K562 (cell line): ENCODE data around the gene USP49. TPM values are rescaled to one million over a fixed set of nuclear protein-coding genes. Genes with fewer than 3 reads are reported as not detected.

Source experiments
- HLTF ChIP-seq: fragments of 450-650 bp; IDR thresholded peaks from 2 replicates; pipeline ENCODE4 v1.6.1; 2016
- NFIC ChIP-seq: fragments of 450-650 bp; IDR thresholded peaks from 2 replicates; pipeline ENCODE4 v1.6.1; 2017; ENCODE audit warnings: mild to moderate bottlenecking, inconsistent platforms
- NR2C1 ChIP-seq, 2 experiments: fragments of 450-650 bp; IDR thresholded peaks; 2 replicates each; pipeline ENCODE4 v1.6.1; 2017; ENCODE audit warnings: mild to moderate bottlenecking in 2 of 2, antibody characterized with exemption in 1 of 2, inconsistent platforms in 1 of 2, missing compliant biosample characterization in 1 of 2, missing genetic modification characterization in 1 of 2
- NRF1 ChIP-seq, 2 experiments: fragments of 450-650 bp; IDR thresholded peaks in 1 of 2; conservative IDR thresholded peaks in 1 of 2; 2 replicates each; pipeline ENCODE4 v1.6.1; 2014; ENCODE audit warnings: mild to moderate bottlenecking in 2 of 2
- OTX1 ChIP-seq: fragments of 450-650 bp; formaldehyde crosslinking; IDR thresholded peaks from 2 replicates; pipeline ENCODE4 v1.4.0; 2022; ENCODE audit warnings: mild to moderate bottlenecking
- PML ChIP-seq: IDR thresholded peaks from 2 replicates; pipeline ENCODE4 v1.6.1; 2012; ENCODE audit warnings: low read length, inconsistent platforms
- POLR2AphosphoS5 ChIP-seq: IDR thresholded peaks from 2 replicates; pipeline ENCODE4 v1.6.1; 2011; ENCODE audit warnings: mild to moderate bottlenecking, low read depth, low read length, moderate library complexity; ENCODE audit not compliant: control insufficient read depth, insufficient read depth
- SMC3 ChIP-seq: conservative IDR thresholded peaks from 2 replicates; pipeline ENCODE4 v1.6.1; 2011; ENCODE audit warnings: low read depth, low read length, improper control_type of control experiment; ENCODE audit not compliant: insufficient read depth
- ZNF407 ChIP-seq: fragments of 450-650 bp; IDR thresholded peaks from 2 replicates; pipeline ENCODE4 v1.6.1; 2016; ENCODE audit warnings: low read depth
- ZNF589 ChIP-seq: fragments of 200-800 bp; sonication (Bioruptor generic); IDR thresholded peaks from 2 replicates; pipeline ENCODE4 v1.6.1; 2016; ENCODE audit warnings: low read depth, missing genetic modification characterization, missing compliant biosample characterization
- polyA plus RNA-seq, 8 experiments: library from polyadenylated mRNA; depleted of rRNA in 4 of 8; stranded (reverse) in 5 of 8; unstranded in 3 of 8; fragments of >200 nt; fragmentation: Nextera tagmentation in 2 of 8; fragmentation: Illumina TruSeq in 1 of 8; extraction: Ambion mirVana in 2 of 8; extraction: Trizol in 1 of 8; gene quantifications; 2 replicates each; pipeline versions ENCODE4 v1.2.1 to v1.2.3, GENCODE V29; 2011 to 2014; ENCODE audit warnings: inconsistent platforms in 1 of 8, missing spikeins in 1 of 8
- total RNA-seq, 7 experiments: library from RNA; depleted of rRNA in 6 of 7; stranded (reverse); fragments of >200 nt in 6 of 7; fragmentation: Illumina TruSeq in 2 of 7; extraction: Trizol in 2 of 7; gene quantifications; 2 replicates each; pipeline versions ENCODE4 v1.2.1 to v1.2.3, GENCODE V29; 2011 to 2021; ENCODE audit warnings: low replicate concordance in 1 of 7
- TF ChIP-seq, protein P1 (sequence below): fragments of 250-450 bp; sonication (Bioruptor Pico); IDR thresholded peaks from 2 replicates; pipeline ENCODE4 v1.8.0; 2022; ENCODE audit warnings: inconsistent platforms, mild to moderate bottlenecking, moderate library complexity, borderline replicate concordance
- TF ChIP-seq, protein P2 (sequence below), 2 experiments: IDR thresholded peaks in 1 of 2; conservative IDR thresholded peaks in 1 of 2; 2 replicates each; pipeline ENCODE4 v1.6.1; 2016; ENCODE audit warnings: low read depth in 2 of 2, mild to moderate bottlenecking in 1 of 2, missing compliant biosample characterization in 1 of 2, missing genetic modification characterization in 1 of 2, moderate library complexity in 1 of 2

USP49 gene
- total and polyA plus RNA-seq, 9 of the 15 experiments (the other 6 are each of a cell fraction or from before 2014, with no cell fraction given) = 1.0 to 9.9 (median 6.5) TPM

- TF ChIP-seq ZNF407 (no peak), OTX1 (no peak), NFIC (0 out of 2 replicates have a peak, but pooled peaks have one; percentile 31), ZNF589 (CRISPR knock-in tag) (no peak), PML (no peak; the same call in 1 of the 2 replicates), NR2C1 (IDR thresholded peaks at IDR 0.05) (no peak; the same call in 1 of the 2 replicates), NR2C1 (tag; IDR thresholded peaks at IDR 0.05) (no peak), HLTF (no peak), SMC3 (no peak), NRF1 (conservative IDR thresholded peaks at IDR 0.05 in 1 of 2, IDR thresholded peaks at IDR 0.05 in 1 of 2) (peak; percentile 83 to 85), POLR2AphosphoS5 (peak; percentile 83)
- TF ChIP-seq, protein P1, sequence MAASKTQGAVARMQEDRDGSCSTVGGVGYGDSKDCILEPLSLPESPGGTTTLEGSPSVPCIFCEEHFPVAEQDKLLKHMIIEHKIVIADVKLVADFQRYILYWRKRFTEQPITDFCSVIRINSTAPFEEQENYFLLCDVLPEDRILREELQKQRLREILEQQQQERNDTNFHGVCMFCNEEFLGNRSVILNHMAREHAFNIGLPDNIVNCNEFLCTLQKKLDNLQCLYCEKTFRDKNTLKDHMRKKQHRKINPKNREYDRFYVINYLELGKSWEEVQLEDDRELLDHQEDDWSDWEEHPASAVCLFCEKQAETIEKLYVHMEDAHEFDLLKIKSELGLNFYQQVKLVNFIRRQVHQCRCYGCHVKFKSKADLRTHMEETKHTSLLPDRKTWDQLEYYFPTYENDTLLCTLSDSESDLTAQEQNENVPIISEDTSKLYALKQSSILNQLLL (CRISPR knock-in tag) = no peak
- TF ChIP-seq, protein P2, sequence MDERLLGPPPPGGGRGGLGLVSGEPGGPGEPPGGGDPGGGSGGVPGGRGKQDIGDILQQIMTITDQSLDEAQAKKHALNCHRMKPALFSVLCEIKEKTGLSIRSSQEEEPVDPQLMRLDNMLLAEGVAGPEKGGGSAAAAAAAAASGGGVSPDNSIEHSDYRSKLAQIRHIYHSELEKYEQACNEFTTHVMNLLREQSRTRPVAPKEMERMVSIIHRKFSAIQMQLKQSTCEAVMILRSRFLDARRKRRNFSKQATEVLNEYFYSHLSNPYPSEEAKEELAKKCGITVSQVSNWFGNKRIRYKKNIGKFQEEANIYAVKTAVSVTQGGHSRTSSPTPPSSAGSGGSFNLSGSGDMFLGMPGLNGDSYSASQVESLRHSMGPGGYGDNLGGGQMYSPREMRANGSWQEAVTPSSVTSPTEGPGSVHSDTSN (CRISPR knock-in tag; IDR thresholded peaks at IDR 0.05; ENCODE audit: low read depth) = no peak
- TF ChIP-seq, protein P2 (tag; conservative IDR thresholded peaks at IDR 0.05; ENCODE audit: low read depth) = no peak
Measured at GRCh38 chr6:41895300-41896233, at the start of gene USP49 (continued).
